Measurements from ENCODE around the gene ALG11.

ALG11 gene

GRCh38 chr13:52001120-52001731 is 11.0 kb upstream of the ALG11 start:
- Histone ChIP-seq H3K79me1 (replicated peaks; ENCODE audit: low read length, poor library complexity, severe bottlenecking) (peaks cover 9% of the 10 kb centered on the region), H4K91ac (ENCODE audit: low read length) (no peak overlapping the region), H3K4ac (ENCODE audit: low read depth in 1 of 2, low read length in 2 of 2) (no peak overlapping the region), H2BK120ac (ENCODE audit: low read depth, low read length) (no peak overlapping the region), H3K4me1 (ENCODE audit: control insufficient read depth, insufficient read depth, low read depth, low read length) (peaks cover 7% of the 10 kb centered on the region), H3K9ac (ENCODE audit: low read length) (no peak overlapping the region), H3K9me3 (ENCODE audit: control insufficient read depth, low read length) (no peaks in the 10 kb centered on the region), H4K8ac (ENCODE audit: low read length) (no peak overlapping the region), H3K23ac (ENCODE audit: low read length in 2 of 2) (no peak overlapping the region), H2BK5ac (ENCODE audit: low read depth, low read length, poor library complexity, severe bottlenecking) (no peak overlapping the region), H3K36me3 (ENCODE audit: control insufficient read depth in 1 of 2, insufficient read depth in 2 of 2, low read depth in 1 of 2, low read length in 2 of 2) (no peaks in the 10 kb centered on the region), H3K27ac (ENCODE audit: low read length, poor library complexity, severe bottlenecking) (no peak overlapping the region), H3K4me3 (ENCODE audit: insufficient read depth in 1 of 2, low read depth in 1 of 2, low read length in 2 of 2) (no peak overlapping the region), H2BK12ac (ENCODE audit: low read length in 2 of 2) (no peak overlapping the region), H3K27me3 (ENCODE audit: control insufficient read depth in 1 of 2, insufficient read depth in 1 of 2, low read length in 2 of 2) (peaks cover 26 to 39% of the 10 kb centered on the region in 2 experiments), H3K4me2 (ENCODE audit: low read length, poor library complexity, severe bottlenecking) (no peak overlapping the region), H2AFZ (ENCODE audit: low read depth, low read length) (no peak overlapping the region), H3K18ac (ENCODE audit: low read depth in 1 of 2, low read length in 2 of 2) (no peak overlapping the region), H2AK5ac (ENCODE audit: low read length, severe bottlenecking) (no peak overlapping the region), H3K14ac (ENCODE audit: low read length in 2 of 2) (no peak overlapping the region), H2BK15ac (ENCODE audit: low read depth, poor library complexity, severe bottlenecking) (no peak overlapping the region)
- DNase-seq = peak; percentile 48
- 68% methylated on average over 3 of the region's 3 CpGs for WGBS

DNA sequence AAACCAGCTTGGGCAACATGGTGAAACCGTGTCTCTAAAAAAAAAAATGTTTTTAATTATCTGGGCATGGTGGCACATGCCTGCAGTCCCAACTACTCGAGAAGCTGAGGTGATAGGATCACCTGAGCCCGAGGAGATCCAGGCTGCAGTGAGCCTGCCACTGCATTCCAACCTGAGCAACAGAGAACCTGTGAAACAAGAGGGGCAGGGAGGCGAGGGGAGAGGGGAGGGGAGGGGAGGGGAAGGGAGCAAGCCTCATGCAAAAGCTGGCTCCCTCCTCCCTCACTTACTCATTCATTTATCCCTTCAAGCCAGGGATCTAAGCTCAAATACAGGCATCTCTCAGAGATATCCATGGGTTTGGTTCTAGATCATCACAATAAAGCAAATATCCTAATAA is 9.8 kb upstream of the ALG11 start:
- no peaks in the 10 kb centered on the region for H3K36me3 ChIP-seq (ENCODE audit: control insufficient read depth in 1 of 2, insufficient read depth in 2 of 2, low read depth in 1 of 2, low read length in 2 of 2)
- no peak overlapping the region for H3K18ac ChIP-seq (ENCODE audit: low read depth in 1 of 2, low read length in 2 of 2)
- no peak overlapping the region for H2BK15ac ChIP-seq (ENCODE audit: low read depth, poor library complexity, severe bottlenecking)
- 47% methylated on average over 3 of the region's 4 CpGs for WGBS
- H3K27ac ChIP-seq (ENCODE audit: low read length, poor library complexity, severe bottlenecking) = no peak overlapping the region
- no peaks in the 10 kb centered on the region for H3K9me3 ChIP-seq (ENCODE audit: control insufficient read depth, low read length)
- H3K4me2 ChIP-seq (ENCODE audit: low read length, poor library complexity, severe bottlenecking) = no peak overlapping the region
- H4K8ac ChIP-seq (ENCODE audit: low read length) = no peak overlapping the region
- H3K79me1 ChIP-seq (replicated peaks; ENCODE audit: low read length, poor library complexity, severe bottlenecking) = peaks cover 12% of the 10 kb centered on the region
- H2AFZ ChIP-seq (ENCODE audit: low read depth, low read length) = no peak overlapping the region
- no peak overlapping the region for H3K4me3 ChIP-seq (ENCODE audit: insufficient read depth in 1 of 2, low read depth in 1 of 2, low read length in 2 of 2)
- no peak for DNase-seq
- no peak overlapping the region for H2AK5ac ChIP-seq (ENCODE audit: low read length, severe bottlenecking)
- no peak overlapping the region for H2BK120ac ChIP-seq (ENCODE audit: low read depth, low read length)
- no peak overlapping the region for H3K23ac ChIP-seq (ENCODE audit: low read length in 2 of 2)
- no peak overlapping the region for H3K14ac ChIP-seq (ENCODE audit: low read length in 2 of 2)
- no peak overlapping the region for H3K4ac ChIP-seq (ENCODE audit: low read depth in 1 of 2, low read length in 2 of 2)
- peaks cover 7% of the 10 kb centered on the region for H3K4me1 ChIP-seq (ENCODE audit: control insufficient read depth, insufficient read depth, low read depth, low read length)
- no peak overlapping the region for H4K91ac ChIP-seq (ENCODE audit: low read length)
- H3K27me3 ChIP-seq (ENCODE audit: control insufficient read depth in 1 of 2, insufficient read depth in 1 of 2, low read length in 2 of 2) = peaks cover 27 to 32% of the 10 kb centered on the region in 2 experiments
- no peak overlapping the region for H2BK5ac ChIP-seq (ENCODE audit: low read depth, low read length, poor library complexity, severe bottlenecking)
- no peak overlapping the region for H3K9ac ChIP-seq (ENCODE audit: low read length)
- H2BK12ac ChIP-seq (ENCODE audit: low read length in 2 of 2) = no peak overlapping the region

DNA sequence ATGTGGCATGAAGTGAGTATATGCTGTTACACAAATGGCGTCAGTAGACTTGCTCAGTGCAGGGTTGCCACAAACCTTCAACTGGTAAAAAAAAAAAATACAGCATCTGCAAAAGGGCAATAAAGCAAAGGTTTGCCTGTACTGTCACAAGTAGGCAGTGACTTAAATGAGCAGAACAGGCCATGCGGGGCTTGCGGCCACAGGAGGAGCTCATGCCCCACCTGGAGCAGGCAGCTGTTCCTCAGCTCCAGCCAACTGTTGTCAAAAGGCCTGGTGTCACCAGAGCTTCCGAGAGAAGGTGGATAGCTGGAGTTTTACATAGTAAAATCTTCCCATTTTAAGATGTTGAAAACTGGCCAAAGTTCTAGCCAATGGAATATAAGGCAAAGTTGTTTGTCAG is 8.7 kb upstream of the ALG11 start:
- Histone ChIP-seq H3K14ac (ENCODE audit: low read length in 2 of 2) (no peak overlapping the region), H3K4me1 (ENCODE audit: control insufficient read depth, insufficient read depth, low read depth, low read length) (peaks cover 4% of the 10 kb centered on the region), H3K23ac (ENCODE audit: low read length in 2 of 2) (no peak overlapping the region), H3K9me3 (ENCODE audit: control insufficient read depth, low read length) (no peaks in the 10 kb centered on the region), H2AFZ (ENCODE audit: low read depth, low read length) (no peak overlapping the region), H2BK15ac (ENCODE audit: low read depth, poor library complexity, severe bottlenecking) (no peak overlapping the region), H2BK120ac (ENCODE audit: low read depth, low read length) (no peak overlapping the region), H3K27me3 (ENCODE audit: control insufficient read depth in 1 of 2, insufficient read depth in 1 of 2, low read length in 2 of 2) (peaks cover 21 to 24% of the 10 kb centered on the region in 2 experiments), H4K8ac (ENCODE audit: low read length) (no peak overlapping the region), H3K79me1 (replicated peaks; ENCODE audit: low read length, poor library complexity, severe bottlenecking) (peaks cover 11% of the 10 kb centered on the region), H4K91ac (ENCODE audit: low read length) (no peak overlapping the region), H3K9ac (ENCODE audit: low read length) (no peak overlapping the region), H2BK5ac (ENCODE audit: low read depth, low read length, poor library complexity, severe bottlenecking) (no peak overlapping the region), H3K4me3 (ENCODE audit: insufficient read depth in 1 of 2, low read depth in 1 of 2, low read length in 2 of 2) (no peak overlapping the region), H3K36me3 (ENCODE audit: control insufficient read depth in 1 of 2, insufficient read depth in 2 of 2, low read depth in 1 of 2, low read length in 2 of 2) (no peaks in the 10 kb centered on the region), H3K18ac (ENCODE audit: low read depth in 1 of 2, low read length in 2 of 2) (no peak overlapping the region), H2BK12ac (ENCODE audit: low read length in 2 of 2) (no peak overlapping the region), H2AK5ac (ENCODE audit: low read length, severe bottlenecking) (no peak overlapping the region), H3K27ac (ENCODE audit: low read length, poor library complexity, severe bottlenecking) (no peak overlapping the region), H3K4ac (ENCODE audit: low read depth in 1 of 2, low read length in 2 of 2) (no peak overlapping the region), H3K4me2 (ENCODE audit: low read length, poor library complexity, severe bottlenecking) (no peak overlapping the region)
- no peak for DNase-seq
- WGBS = 89% methylated on average over 4 of the region's 4 CpGs

DNA sequence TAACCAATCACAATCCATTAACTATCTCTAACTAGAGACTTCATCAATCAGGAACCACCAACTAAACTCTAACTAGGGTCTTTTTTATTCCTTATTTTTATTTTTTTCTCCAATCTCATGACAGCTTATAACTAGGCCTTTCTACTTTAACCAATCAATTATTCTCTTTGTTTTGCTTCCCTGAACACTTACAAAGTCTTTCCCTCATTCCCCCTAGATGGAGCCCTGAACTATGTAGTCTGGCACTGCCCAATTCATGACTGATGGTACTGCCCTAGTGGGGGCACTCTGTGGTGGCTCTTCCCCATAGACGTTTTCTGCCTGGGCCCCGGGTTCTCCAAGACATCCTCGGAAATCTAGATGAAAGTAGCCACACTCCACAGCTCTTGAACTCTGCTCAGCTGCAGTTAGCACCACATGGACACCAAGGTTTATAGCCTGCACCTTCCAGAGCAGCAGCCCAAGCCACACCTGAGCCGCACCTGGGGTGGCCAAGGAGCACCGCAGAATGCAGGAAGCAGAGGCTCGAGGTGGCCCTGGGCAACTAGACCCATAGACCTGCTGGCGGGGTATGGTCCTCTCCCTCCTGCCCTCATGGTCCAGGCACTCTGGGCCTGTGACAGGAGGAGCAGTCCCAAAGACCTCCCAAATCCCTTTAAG is 7.6 kb upstream of the ALG11 start:
- H2BK12ac ChIP-seq (ENCODE audit: low read length in 2 of 2) = no peak overlapping the region
- H3K27me3 ChIP-seq (ENCODE audit: control insufficient read depth in 1 of 2, insufficient read depth in 1 of 2, low read length in 2 of 2) = peaks cover 18 to 22% of the 10 kb centered on the region in 2 experiments
- H3K4me3 ChIP-seq (ENCODE audit: insufficient read depth in 1 of 2, low read depth in 1 of 2, low read length in 2 of 2) = no peak overlapping the region
- no peak overlapping the region for H3K4ac ChIP-seq (ENCODE audit: low read depth in 1 of 2, low read length in 2 of 2)
- no peak overlapping the region for H4K8ac ChIP-seq (ENCODE audit: low read length)
- H2BK15ac ChIP-seq (ENCODE audit: low read depth, poor library complexity, severe bottlenecking) = no peak overlapping the region
- peak overlapping the region in 1 of 2 experiments; percentile 79 for H3K23ac ChIP-seq (ENCODE audit: low read length in 2 of 2)
- H3K9ac ChIP-seq (ENCODE audit: low read length) = no peak overlapping the region
- no peak overlapping the region for H3K14ac ChIP-seq (ENCODE audit: low read length in 2 of 2)
- no peak overlapping the region for H2BK120ac ChIP-seq (ENCODE audit: low read depth, low read length)
- H4K91ac ChIP-seq (ENCODE audit: low read length) = no peak overlapping the region
- no peak overlapping the region for H3K27ac ChIP-seq (ENCODE audit: low read length, poor library complexity, severe bottlenecking)
- no peak overlapping the region for H2AK5ac ChIP-seq (ENCODE audit: low read length, severe bottlenecking)
- H3K9me3 ChIP-seq (ENCODE audit: control insufficient read depth, low read length) = no peaks in the 10 kb centered on the region
- DNase-seq = no peak
- 90% methylated on average over 7 of the region's 7 CpGs for WGBS
- peaks cover 13% of the 10 kb centered on the region for H3K79me1 ChIP-seq (replicated peaks; ENCODE audit: low read length, poor library complexity, severe bottlenecking)
- peaks cover 1% of the 10 kb centered on the region for H3K4me1 ChIP-seq (ENCODE audit: control insufficient read depth, insufficient read depth, low read depth, low read length)
- H2BK5ac ChIP-seq (ENCODE audit: low read depth, low read length, poor library complexity, severe bottlenecking) = no peak overlapping the region
- H3K18ac ChIP-seq (ENCODE audit: low read depth in 1 of 2, low read length in 2 of 2) = no peak overlapping the region
- H3K4me2 ChIP-seq (ENCODE audit: low read length, poor library complexity, severe bottlenecking) = no peak overlapping the region
- no peaks in the 10 kb centered on the region for H3K36me3 ChIP-seq (ENCODE audit: control insufficient read depth in 1 of 2, insufficient read depth in 2 of 2, low read depth in 1 of 2, low read length in 2 of 2)
- no peak overlapping the region for H2AFZ ChIP-seq (ENCODE audit: low read depth, low read length)

Data from mesenchymal stem cell (in vitro differentiated cells and primary cell).